GM21528 (cell line): ENCODE results near the gene SLC9A9.

Source experiments
- ATAC-seq: cut with Tn5 transposase; IDR thresholded peaks from one replicate; pipeline ENCODE4 v1.9.1; 2021; ENCODE audit warnings: mild to moderate bottlenecking, moderate library complexity; ENCODE audit not compliant: unreplicated experiment, low FRiP score

Gene SLC9A9

DNA sequence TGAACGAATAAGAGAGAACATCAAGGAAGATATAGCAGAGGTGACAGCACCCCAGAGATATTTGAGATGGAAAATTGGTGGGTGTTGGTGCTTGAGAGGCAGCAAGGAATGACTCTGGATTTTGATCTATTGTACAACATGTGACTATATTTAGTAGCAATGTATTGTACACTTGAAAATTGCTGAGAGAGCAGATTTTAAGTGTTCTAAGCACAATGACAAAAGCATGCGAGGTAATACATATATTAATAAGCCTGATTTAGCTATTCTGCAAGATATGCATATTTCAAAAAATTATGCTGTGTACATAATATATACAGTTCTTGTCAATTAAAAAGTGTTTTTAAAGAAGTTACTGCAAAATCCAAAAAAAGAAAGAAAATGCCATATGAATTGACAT, 194.3 kb downstream of the SLC9A9 start:
- ATAC-seq, result no peak

DNA sequence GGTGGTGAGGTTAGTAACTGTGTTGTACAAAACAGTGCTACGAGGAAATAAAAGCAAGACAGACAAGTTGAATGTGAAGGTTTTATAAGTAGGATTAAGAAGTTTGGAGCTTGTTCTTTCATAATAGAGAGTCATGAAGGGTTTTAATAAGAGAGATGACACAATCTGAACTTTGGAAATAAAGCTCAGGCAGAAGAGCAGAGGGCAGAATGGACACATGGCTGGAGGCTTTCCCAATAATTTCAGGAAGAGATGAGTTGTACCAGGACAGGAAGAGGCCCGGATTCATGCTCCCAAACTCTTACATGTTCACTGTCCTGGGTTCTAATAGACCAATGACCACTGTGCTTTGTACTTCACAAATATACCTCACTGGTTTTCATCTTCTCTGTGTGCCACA, 194.8 kb downstream of the SLC9A9 start:
- no peak for ATAC-seq

GRCh38 chr3:143652118-143652517, 196.2 kb downstream of the SLC9A9 start:
- ATAC-seq, result no peak

DNA sequence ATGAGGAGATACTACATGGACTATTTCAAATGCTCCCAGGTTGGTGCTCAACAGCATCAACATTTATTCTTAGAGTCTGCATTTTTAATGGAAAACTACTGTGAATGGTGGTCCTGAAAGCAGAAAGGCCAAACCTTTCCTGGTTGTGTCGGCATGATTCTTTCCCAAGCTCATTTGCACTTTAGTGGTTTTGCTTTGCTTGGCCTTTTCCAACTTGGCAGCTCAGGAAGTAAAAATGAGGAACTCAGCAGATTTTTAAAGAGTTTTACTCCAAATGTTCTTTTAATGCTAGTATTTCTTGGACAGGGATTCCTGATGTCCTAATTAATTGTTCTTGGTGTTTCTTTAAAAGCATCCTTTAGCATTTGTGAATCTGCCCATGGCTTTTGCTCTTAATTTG, 197.4 kb downstream of the SLC9A9 start:
- ATAC-seq, result no peak

GRCh38 chr3:143650120-143650519, 198.1 kb downstream of the SLC9A9 start:
- ATAC-seq, result no peak

DNA sequence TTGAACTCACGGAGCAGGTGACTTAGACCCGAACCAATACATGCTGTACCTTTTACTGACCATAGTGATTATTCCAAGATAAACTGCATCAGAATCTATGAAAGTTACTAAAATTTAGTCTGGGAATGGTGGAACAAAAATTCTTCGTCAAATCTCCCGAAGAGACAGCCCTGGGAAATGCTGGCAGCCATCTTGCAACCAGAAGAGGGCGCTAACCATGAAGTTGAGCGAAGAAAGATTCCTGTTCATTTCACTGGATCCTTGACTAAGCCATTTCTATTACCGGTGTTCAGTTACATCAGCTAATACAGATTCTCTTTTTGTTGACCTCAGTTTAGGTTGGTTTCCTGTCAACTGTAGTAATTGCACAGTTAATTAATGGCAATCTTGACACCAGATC, 199.6 kb downstream of the SLC9A9 start:
- ATAC-seq, result no peak

- ATAC-seq, result no peak
Measured at GRCh38 chr3:143648218-143648617, 200.1 kb downstream of the SLC9A9 start.

- ATAC-seq, result no peak
Measured at GRCh38 chr3:143644370-143645089, 203.7 kb downstream of the SLC9A9 start.

DNA sequence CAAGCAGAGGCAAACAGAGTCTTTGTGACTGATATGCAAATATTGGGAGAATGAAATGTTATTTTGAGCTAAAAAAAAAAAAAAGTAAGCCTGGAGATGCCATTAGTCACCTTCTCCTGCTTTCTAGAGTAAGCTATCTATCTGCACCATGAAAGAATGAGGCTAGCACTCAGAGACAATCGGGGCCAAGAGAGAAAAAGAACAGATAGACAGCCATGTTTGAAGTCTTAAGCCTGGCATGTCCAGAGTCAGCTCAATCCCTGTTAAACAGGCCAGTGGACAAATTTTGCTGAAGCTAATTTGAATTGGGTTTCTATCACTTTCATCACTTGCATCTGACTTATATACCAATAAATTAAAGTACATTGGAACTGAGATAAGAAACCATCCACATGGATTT, 204.4 kb downstream of the SLC9A9 start:
- ATAC-seq, result no peak

DNA sequence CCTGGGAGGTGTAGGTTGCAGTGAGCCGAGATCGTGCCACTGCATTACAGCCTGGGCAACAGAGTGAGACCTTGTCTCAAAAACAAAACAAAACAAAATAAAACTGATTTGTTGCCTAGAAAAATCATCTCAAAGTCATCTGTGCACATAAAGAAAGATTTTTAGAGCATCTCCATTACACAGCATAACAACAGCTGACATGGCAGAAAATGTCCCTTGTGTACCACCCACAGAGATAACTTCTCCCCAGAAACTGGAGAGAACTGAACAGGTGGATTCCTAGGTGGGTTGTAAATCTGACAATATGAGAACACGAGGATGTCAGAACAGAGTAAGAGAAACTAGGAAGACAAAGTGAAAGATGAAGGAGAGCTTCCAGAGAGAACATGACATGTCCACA, 207.5 kb downstream of the SLC9A9 start:
- no peak for ATAC-seq

- no peak for ATAC-seq
Measured at GRCh38 chr3:143637133-143637532, 211.1 kb downstream of the SLC9A9 start.

DNA sequence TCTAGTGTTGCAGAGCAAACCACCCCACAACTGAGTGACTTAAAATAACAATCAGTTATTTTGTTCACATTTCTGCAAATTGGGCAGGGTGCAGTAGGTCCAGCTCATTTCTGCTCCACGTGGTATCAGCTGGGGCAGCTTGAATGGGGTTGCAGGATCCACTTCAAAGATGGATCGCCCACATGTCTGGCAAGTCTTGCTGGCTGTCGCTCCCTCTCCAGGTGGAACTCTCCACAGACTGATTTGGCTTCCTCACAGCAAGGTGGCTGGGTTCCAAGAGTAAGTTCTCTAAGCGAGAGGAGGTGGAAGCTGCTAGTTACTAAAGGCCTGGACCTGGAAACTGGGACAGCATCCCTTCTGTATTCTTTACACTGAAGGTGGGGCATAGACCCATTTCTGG, 213.3 kb downstream of the SLC9A9 start:
- no peak for ATAC-seq

DNA sequence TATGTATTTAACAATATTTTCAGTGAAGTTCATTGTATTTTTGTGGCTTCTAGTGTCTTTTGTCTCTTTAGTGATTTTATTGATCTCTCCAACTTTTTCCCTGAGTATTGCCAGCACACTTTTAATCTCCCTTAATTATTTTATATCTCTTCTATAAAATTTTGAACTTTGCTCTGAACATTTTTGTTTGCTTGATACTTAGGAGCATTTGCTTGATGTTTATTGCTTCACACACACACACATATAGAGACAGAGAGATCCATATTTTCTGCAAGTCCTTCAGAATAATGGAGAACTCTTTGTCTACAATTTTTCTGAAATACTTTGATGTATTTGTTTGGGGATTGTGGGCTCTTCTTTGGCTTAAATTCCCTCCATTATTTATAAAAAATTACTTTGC, 213.8 kb downstream of the SLC9A9 start:
- ATAC-seq, result no peak

GRCh38 chr3:143633816-143634215, 214.5 kb downstream of the SLC9A9 start:
- no peak for ATAC-seq

DNA sequence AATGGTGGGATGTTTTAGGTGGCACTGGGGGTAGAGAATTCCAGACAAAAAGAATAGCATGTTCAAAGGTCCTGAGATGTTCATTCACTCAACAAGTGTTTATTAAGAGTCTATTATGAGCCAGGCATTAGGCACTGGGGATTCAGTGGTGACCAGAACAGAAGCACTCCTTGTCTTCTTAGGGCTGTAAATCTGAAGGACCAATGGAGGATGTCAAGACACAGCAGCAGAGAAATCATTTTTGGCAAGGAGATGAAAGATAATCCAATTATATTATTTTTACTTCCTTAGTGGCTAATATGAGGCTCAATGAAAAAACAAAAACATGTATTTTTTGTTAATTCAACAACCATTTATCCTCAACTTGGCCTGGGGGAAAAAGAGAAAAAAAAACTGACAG, 218.5 kb downstream of the SLC9A9 start:
- no peak for ATAC-seq

DNA sequence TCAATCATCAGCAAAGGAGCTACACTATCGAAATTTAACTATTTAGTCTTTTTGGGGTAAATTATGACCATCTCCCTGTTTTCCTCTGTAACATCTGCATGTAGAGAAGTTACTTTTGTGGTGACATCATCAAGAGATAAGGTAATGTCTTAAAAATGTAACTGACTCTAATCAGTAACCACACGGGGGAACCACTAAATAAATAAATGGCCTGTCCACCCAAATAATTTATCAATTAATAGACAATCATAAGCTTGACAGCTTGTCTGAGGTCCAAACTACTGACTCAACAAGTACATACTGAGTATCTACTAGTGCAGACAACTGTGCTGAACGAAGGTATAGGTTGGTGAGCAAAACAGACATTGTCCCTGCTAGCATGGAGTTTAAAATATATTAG, 219.3 kb downstream of the SLC9A9 start:
- no peak for ATAC-seq

DNA sequence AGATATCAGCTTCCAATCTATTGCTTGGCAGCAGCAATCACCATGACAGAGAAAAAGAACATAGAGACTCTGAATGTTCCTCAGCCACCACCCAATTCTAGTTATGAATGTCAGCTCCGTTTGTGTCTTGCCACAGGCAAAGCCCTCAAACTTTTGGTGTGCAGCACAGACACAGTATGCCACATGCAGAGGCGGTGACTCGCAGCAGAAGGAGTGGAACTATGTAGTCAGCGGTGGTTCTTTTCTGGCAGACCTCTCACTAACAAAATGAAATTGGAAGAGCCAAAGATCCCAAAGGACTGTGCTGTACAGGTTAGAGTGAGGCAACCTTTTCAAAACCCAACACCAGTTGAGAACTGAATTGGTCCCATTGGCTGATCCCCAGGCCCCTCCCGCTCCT, 220.9 kb downstream of the SLC9A9 start:
- no peak for ATAC-seq

DNA sequence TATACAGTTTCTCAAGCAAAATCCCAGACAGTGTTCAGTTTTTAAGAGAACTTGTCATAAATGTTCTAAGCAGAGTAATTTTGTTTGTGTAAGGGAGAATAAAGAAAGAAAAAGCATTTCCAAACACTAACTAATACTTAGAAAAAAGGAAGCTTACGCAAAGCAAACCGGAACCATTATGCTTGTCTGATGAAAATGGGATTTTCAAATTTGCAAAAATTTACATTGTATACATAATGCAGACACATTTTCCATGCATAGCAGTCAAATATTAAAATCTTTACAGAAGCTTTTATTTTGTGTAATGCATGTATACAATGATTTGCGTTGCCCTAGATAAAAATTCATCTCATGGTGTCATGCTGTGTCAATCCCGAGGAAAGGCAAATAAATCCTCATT, 229.0 kb downstream of the SLC9A9 start:
- ATAC-seq, result no peak

DNA sequence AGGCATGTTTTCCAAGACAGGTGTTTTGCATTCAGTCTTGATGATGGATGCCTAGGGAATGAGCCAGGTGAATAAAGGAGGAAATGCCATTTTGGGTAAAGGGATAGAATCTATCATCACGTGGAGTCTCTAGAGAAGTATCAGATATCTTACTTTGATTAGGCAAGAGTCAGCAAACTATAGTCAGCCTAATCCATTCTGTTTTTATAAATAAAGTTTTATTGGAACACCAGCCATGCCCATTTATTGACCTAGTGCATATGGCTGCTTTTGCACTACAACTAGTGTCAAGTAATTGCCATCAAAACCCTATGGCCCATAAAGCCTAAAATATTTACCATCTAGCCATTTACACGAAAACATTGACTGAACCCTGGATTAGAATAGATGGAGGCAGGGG, 231.2 kb downstream of the SLC9A9 start:
- ATAC-seq, result no peak

- ATAC-seq, result no peak
Measured at GRCh38 chr3:143613226-143613625, 235.0 kb downstream of the SLC9A9 start.

DNA sequence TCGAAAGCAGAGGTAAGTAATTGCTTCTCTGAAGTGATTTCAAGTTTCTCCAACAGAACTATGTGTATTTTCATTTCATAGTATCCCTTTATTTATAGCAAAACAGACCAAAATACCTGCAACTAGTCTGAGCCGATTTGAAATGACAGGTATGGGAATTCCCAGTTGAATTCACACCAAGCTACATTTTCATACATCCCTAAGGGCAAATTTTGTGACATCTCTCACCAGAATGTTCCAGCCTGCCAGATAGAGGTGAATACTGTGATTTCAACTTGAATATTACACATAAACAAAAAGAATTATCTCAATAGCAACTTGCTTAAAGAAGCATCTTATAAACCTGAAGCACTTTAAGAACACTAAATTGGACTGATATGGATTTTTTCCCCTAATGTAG, 235.7 kb downstream of the SLC9A9 start:
- no peak for ATAC-seq

DNA sequence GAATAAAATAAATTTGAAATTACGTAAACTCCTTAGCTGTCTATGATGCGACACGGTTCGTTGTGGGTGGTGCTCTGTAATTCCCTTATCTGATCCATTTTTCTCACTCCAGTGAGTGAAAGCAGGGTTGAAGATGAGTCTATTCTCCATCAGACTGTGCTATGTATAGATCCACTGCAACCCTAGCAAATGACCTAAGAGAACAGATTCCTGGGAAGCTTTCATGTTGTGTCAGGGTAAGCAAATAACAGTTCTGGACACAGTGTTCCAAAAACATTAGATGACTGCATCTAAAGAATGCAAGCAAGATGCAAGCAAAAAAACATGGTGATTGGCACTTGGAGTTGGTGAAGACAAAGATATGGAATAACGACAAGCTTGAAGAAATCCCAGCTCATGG, 239.3 kb downstream of the SLC9A9 start:
- no peak for ATAC-seq
